Muscle of leg (tissue), 11 donors: Measurements from ENCODE around the gene UBA3. TPM values are rescaled to one million over a fixed set of nuclear protein-coding genes. Genes with fewer than 3 reads are reported as not detected.

Experiments used
- DNase-seq: peaks from one replicate; pipeline ENCODE4 v3.0.0; 2013
- H3K27ac ChIP-seq: one replicate; pipeline ENCODE4 v1.5.1; 2013; ENCODE audit warnings: mild to moderate bottlenecking, low read length, control low read depth
- H3K27me3 ChIP-seq: one replicate; pipeline ENCODE4 v1.6.1; 2013; ENCODE audit warnings: low read length; ENCODE audit not compliant: control insufficient read depth, insufficient read depth
- H3K36me3 ChIP-seq: one replicate; pipeline ENCODE4 v1.6.1; 2013; ENCODE audit warnings: low read length; ENCODE audit not compliant: control insufficient read depth, insufficient read depth
- H3K4me1 ChIP-seq: one replicate; pipeline ENCODE4 v1.6.1; 2013; ENCODE audit warnings: low read length; ENCODE audit not compliant: control insufficient read depth, insufficient read depth
- H3K4me3 ChIP-seq: one replicate; pipeline ENCODE4 v1.5.1; 2013; ENCODE audit warnings: low read length, control low read depth
- H3K9me3 ChIP-seq: replicated peaks from 2 replicates; pipeline ENCODE4 v1.6.1; 2013; ENCODE audit warnings: low read depth, low read length; ENCODE audit not compliant: control insufficient read depth
- WGBS: methylation state at CpG from one replicate; pipeline ENCODE4 v1.1.5; 2013; ENCODE audit warnings: missing lambda C conversion rate; ENCODE audit not compliant: insufficient coverage; 5-methylcytosine and 5-hydroxymethylcytosine counted together
- polyA plus RNA-seq, 8 donors: library from polyadenylated mRNA; unstranded; fragments of 120-200 nt; gene quantifications; one replicate each; pipeline versions ENCODE4 v1.2.1 to v1.2.3, GENCODE V29; 2013; ENCODE audit warnings: inconsistent platforms in 1 of 8, low replicate concordance in 1 of 8; ENCODE audit not compliant: insufficient read length in 8 of 8, insufficient read depth in 1 of 8
- total RNA-seq: library from RNA; stranded (reverse); fragments of 120-200 nt; gene quantifications from one replicate; pipeline ENCODE4 v1.2.4, GENCODE V29; 2013

UBA3 gene
- total and polyA plus RNA-seq, 9 donors: 40.9 to 51.1 (median 42.8) TPM

GRCh38 chr3:69079269-69080159, 651 bp downstream of the UBA3 start:
- Histone ChIP-seq H3K27ac (peak overlapping the region; percentile 66), H3K9me3 (no peaks in the 10 kb centered on the region), H3K4me1 (peaks cover 24% of the 10 kb centered on the region), H3K4me3 (peak overlapping the region; percentile 71), H3K27me3 (no peaks in the 10 kb centered on the region), H3K36me3 (no peaks in the 10 kb centered on the region)
- peak; percentile 35 for DNase-seq
- whole genome bisulfite sequencing: 2% methylated on average over 16 of the region's 29 CpGs

- Histone ChIP-seq H3K4me3 (no peak overlapping the region), H3K36me3 (peaks cover 14% of the 10 kb centered on the region)
- WGBS: 93% methylated on average over 3 of the region's 3 CpGs
Measured at GRCh38 chr3:69072928-69073327, 7.2 kb downstream of the UBA3 start.

DNA sequence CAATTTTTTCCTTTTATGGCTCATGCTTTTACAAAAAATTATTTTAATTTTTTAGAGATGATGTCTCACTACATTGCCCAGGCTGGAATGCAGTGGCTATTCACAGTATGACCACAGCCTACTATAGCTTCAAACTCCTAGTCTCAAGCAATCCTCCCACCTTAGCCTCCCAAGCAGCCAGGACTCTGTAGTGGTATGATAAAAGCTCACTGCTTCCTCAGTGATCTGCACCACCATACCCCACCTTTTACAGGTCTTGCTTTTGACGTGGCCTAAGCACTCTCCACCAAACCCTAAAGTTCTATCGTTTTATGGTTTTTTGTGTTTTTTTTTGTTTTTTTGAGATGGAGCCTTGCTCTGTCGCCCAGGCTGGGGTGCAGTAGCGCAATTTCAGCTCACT, 14.0 kb downstream of the UBA3 start:
- WGBS: no CpG with 5 or more reads among the region's 4 CpGs
- Histone ChIP-seq H3K9me3 (no peaks in the 10 kb centered on the region), H3K4me1 (no peaks in the 10 kb centered on the region), H3K36me3 (peaks cover 17% of the 10 kb centered on the region), H3K27ac (no peak overlapping the region), H3K27me3 (no peaks in the 10 kb centered on the region), H3K4me3 (no peak overlapping the region)
- no peak for DNase-seq

More at GRCh38 chr3:69072928-69073327, 7.2 kb downstream of the UBA3 start:
- H3K4me1 ChIP-seq: no peaks in the 10 kb centered on the region
- H3K27ac ChIP-seq: no peak overlapping the region
- H3K27me3 ChIP-seq: no peaks in the 10 kb centered on the region
- no peaks in the 10 kb centered on the region for H3K9me3 ChIP-seq
- no peak for DNase-seq

DNA sequence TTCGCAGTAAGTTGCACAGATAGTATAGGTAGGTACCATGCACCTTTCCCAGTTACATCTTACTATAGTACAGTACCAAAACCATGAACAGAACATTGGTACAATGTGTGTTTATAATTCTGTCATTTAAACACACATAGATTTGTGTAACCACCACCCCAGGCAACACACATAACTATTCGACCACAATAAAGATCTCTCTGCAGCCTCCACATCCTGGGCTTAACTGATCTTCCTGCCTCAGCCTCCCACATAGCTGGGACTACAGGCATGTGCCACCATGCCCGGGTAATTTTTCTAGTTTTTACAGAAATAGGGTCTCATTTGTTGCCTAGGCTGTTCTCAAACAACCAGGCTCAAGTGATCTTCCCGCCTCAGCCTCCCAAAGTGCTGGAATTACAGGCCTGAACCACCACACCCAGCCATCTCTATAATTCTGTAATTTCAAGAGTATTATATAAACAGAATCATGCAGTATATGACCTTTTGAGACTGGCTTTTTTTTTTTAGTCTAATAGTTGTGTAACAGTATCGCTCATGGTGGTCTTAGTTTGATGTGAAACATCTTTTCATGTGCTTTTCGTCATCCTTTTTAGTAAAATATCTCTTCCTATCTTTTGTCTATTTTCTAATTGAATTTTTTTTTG, 14.7 kb downstream of the UBA3 start:
- Histone ChIP-seq H3K4me1 (no peaks in the 10 kb centered on the region), H3K36me3 (peaks cover 19% of the 10 kb centered on the region)
- DNase-seq: no peak

DNA sequence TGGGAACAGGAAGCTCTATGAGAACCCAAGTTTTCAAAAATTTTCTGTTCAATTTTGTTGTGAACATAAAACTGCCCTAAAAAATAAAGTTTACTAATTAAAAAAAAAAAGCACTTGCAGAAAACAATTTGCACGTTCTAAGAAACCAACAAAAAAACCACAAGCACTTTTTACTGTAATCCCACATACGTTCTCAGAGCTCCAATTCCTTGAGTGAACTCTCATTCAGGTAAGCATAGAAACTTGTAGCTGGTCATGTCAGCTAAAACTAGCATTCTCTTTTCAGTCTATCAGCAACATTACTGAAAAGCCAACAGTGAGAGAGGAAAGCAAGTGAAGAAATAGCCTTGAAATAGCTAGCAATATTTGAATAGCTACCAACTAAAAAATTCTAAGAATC, 16.5 kb downstream of the UBA3 start:
- DNase-seq: no peak
- no peaks in the 10 kb centered on the region for H3K9me3 ChIP-seq
- no peak overlapping the region for H3K27ac ChIP-seq
- H3K36me3 ChIP-seq: peaks cover 27% of the 10 kb centered on the region
- H3K4me3 ChIP-seq: no peak overlapping the region
- H3K27me3 ChIP-seq: no peaks in the 10 kb centered on the region
- WGBS: no CpG with 5 or more reads among the region's 2 CpGs
- H3K4me1 ChIP-seq: no peaks in the 10 kb centered on the region

More for the DNA sequence above, 14.7 kb downstream of the UBA3 start:
- H3K4me3 ChIP-seq: no peak overlapping the region
- WGBS: 89% methylated on average over 2 of the region's 6 CpGs
- no peak overlapping the region for H3K27ac ChIP-seq
- no peaks in the 10 kb centered on the region for H3K27me3 ChIP-seq
- H3K9me3 ChIP-seq: no peaks in the 10 kb centered on the region

GRCh38 chr3:69059688-69060087, 20.5 kb downstream of the UBA3 start:
- Histone ChIP-seq H3K27me3 (no peaks in the 10 kb centered on the region), H3K9me3 (no peaks in the 10 kb centered on the region), H3K36me3 (peaks cover 27% of the 10 kb centered on the region), H3K4me3 (no peak overlapping the region), H3K4me1 (no peaks in the 10 kb centered on the region), H3K27ac (no peak overlapping the region)
- DNase-seq: no peak

- no peaks in the 10 kb centered on the region for H3K27me3 ChIP-seq
- no peak overlapping the region for H3K4me3 ChIP-seq
- H3K9me3 ChIP-seq: no peaks in the 10 kb centered on the region
- H3K27ac ChIP-seq: no peak overlapping the region
- H3K36me3 ChIP-seq: peaks cover 27% of the 10 kb centered on the region
- DNase-seq: no peak
- 100% methylated on average over 1 of the region's 2 CpGs for WGBS
- no peaks in the 10 kb centered on the region for H3K4me1 ChIP-seq
Measured at GRCh38 chr3:69058947-69059224, 21.3 kb downstream of the UBA3 start.

DNA sequence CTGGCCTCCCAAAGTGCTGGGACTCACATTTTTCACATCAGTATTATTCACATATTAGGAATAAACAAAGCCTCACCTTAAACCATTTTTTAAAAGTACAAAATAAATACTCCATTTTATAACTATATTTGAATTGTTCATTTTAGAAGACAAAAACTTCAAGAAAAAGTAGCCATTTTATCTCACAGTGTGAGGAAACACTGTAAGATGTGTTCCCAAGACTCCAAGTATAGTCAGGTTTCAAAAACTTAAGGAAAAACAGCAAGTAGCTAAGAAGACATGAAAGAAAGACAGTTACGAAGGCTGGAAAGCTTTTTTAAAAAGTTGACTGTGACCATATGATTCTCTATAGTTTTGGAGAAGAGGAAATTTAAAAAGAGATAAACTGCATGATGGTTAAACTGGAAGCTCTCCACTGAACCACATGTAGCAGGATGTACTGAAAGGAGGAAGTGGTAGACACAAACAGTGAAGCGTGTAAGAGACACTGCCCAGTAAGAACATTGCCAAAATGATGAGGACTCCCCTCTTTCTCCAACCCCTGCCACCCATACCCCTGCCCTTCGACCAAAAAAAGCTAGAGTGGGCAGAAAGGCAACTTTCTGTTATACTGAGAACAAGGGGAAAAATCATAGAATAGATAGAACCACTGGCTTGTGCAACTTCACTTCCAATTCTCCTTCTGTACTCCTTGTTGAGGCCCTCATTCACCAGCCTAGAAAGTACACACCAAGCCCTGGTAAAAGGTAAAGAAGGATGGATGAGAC, 21.8 kb downstream of the UBA3 start:
- DNase-seq: no peak
- H3K9me3 ChIP-seq: no peaks in the 10 kb centered on the region
- 88% methylated on average over 1 of the region's 3 CpGs for WGBS
- no peaks in the 10 kb centered on the region for H3K27me3 ChIP-seq
- no peaks in the 10 kb centered on the region for H3K4me1 ChIP-seq
- H3K4me3 ChIP-seq: no peak overlapping the region
- H3K36me3 ChIP-seq: peaks cover 27% of the 10 kb centered on the region
- H3K27ac ChIP-seq: no peak overlapping the region

DNA sequence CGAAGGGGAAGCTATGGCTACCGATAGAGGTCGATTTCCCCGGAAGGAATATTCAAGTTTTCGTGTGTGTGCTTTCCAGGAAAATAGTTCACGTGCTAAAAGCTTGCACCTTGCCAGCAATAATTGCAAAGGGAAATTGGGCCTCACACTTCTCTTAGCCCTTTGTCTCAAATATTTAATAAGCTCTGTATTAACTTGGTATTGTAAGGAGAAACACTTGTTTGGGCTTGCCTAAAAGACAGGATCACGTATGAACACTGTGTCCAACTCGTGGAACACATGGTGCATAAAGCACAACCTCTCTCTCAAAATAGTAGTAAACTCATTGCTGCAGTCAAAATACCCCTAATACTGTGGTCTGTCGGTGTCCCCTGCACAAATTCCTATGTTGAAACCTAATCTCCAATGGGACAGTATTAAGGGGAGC, 27.7 kb downstream of the UBA3 start:
- Histone ChIP-seq H3K36me3 (peaks cover 15% of the 10 kb centered on the region), H3K27me3 (no peaks in the 10 kb centered on the region), H3K27ac (peak overlapping the region; percentile 99), H3K4me1 (peaks cover 7% of the 10 kb centered on the region), H3K9me3 (no peaks in the 10 kb centered on the region), H3K4me3 (peak overlapping the region; percentile 95)
- 0% methylated on average over 4 of the region's 9 CpGs for WGBS
- no peak for DNase-seq
